Loucy (cell line): ENCODE data around the gene CRAT.

Experiments
- CTCF ChIP-seq: fragments of 200-600 bp; sonication (generic); conservative IDR thresholded peaks from 2 replicates; pipeline ENCODE4 v1.5.1; 2014; ENCODE audit warnings: mild to moderate bottlenecking, antibody characterized with exemption, low read length
- EZH2phosphoT487 ChIP-seq: fragments of 200-600 bp; IDR thresholded peaks from 2 replicates; pipeline ENCODE4 v1.6.1; 2018; ENCODE audit warnings: antibody characterized with exemption, mild to moderate bottlenecking, moderate library complexity, borderline replicate concordance

DNA sequence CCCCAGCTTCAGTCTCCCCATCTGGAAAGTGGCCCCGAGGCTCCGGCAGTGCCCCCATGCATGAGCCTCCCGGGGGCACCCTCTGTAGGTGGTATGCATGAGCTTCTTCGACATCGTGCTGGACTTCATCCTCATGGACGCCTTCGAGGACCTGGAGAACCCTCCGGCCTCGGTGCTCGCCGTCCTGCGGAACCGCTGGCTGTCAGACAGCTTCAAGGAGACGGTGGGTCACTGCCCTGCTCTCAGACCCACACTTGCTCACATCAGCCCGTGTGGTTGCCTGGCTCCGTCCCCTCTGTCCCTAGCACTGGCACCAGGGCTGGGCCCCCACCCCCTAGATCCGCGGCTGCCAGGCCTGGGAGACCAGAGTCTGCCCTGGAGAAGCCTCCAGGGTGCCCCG is 42.5 kb downstream of the CRAT start:
- TF ChIP-seq CTCF (no peak), EZH2phosphoT487 (no peak)
